Esophagus (tissue), 2 donors: ENCODE results near the gene UBE2F. TPM values are rescaled to one million over a fixed set of nuclear protein-coding genes. Genes with fewer than 3 reads are reported as not detected.

ENCODE experiments used
- H3K27ac ChIP-seq, 2 donors: one replicate each; pipeline ENCODE4 v1.5.1; 2013; ENCODE audit warnings: low read depth in 2 of 2, mild to moderate bottlenecking in 2 of 2, inconsistent platforms in 1 of 2, low read length in 1 of 2, moderate library complexity in 1 of 2
- H3K27me3 ChIP-seq, 2 donors: one replicate each; pipeline ENCODE4 v1.6.1; 2013; ENCODE audit warnings: low read length in 2 of 2, control low read depth in 1 of 2, mild to moderate bottlenecking in 1 of 2; ENCODE audit not compliant: insufficient read depth in 2 of 2, control insufficient read depth in 1 of 2
- H3K36me3 ChIP-seq, 2 donors: one replicate each; pipeline ENCODE4 v1.6.1; 2013; ENCODE audit warnings: low read length in 1 of 2; ENCODE audit not compliant: control insufficient read depth in 2 of 2, insufficient read depth in 2 of 2
- H3K4me1 ChIP-seq, 2 donors: one replicate each; pipeline ENCODE4 v1.6.1; 2013; ENCODE audit warnings: low read length in 1 of 2; ENCODE audit not compliant: control insufficient read depth in 2 of 2, insufficient read depth in 2 of 2
- H3K4me3 ChIP-seq, 2 donors: one replicate each; pipeline ENCODE4 v1.5.1; 2013; ENCODE audit warnings: low read length in 2 of 2, mild to moderate bottlenecking in 2 of 2, low read depth in 1 of 2, moderate library complexity in 1 of 2
- H3K9me3 ChIP-seq, 2 donors: one replicate each; pipeline ENCODE4 v1.6.1; 2013; ENCODE audit warnings: mild to moderate bottlenecking in 2 of 2, low read depth in 1 of 2, low read length in 1 of 2, moderate library complexity in 1 of 2; ENCODE audit not compliant: control insufficient read depth in 2 of 2, insufficient read depth in 1 of 2
- WGBS, 2 donors: extraction: QIAGEN DNeasy Blood & Tissue Kit; methylation state at CpG; one replicate each; pipeline ENCODE4 v1.1.7; 2013; 5-methylcytosine and 5-hydroxymethylcytosine counted together
- polyA plus RNA-seq, 2 donors: library from polyadenylated mRNA; stranded (reverse); fragments of 200-250 nt; gene quantifications; one replicate each; pipeline ENCODE4 v1.2.3, GENCODE V29; 2013
- donor health status: healthy with polysubstance abuse.
- donor health status: Bipolar disorder and iron deficiency.

The UBE2F gene
- polyA plus RNA-seq, 2 donors, result 45.5 to 52.3 TPM

GRCh38 chr2:238085899-238086298, 119.1 kb downstream of the UBE2F start:
- Histone ChIP-seq H3K27ac (no peak overlapping the region), H3K27me3 (no peaks in the 10 kb centered on the region), H3K36me3 (peaks cover 0 to 16% of the 10 kb centered on the region in 2 donors), H3K4me1 (no peaks in the 10 kb centered on the region), H3K9me3 (no peaks in the 10 kb centered on the region), H3K4me3 (no peak overlapping the region)
- 92 to 96% methylated on average over 3 of the region's 3 CpGs for WGBS, 2 donors

- Histone ChIP-seq H3K27ac (no peak overlapping the region), H3K36me3 (peaks cover 0 to 12% of the 10 kb centered on the region in 2 donors), H3K4me3 (no peak overlapping the region), H3K27me3 (no peaks in the 10 kb centered on the region), H3K4me1 (no peaks in the 10 kb centered on the region), H3K9me3 (no peaks in the 10 kb centered on the region)
- WGBS, 2 donors, result 73 to 78% methylated on average over 2 of the region's 2 CpGs
These were observed 120.4 kb downstream of the UBE2F start for GRCh38 chr2:238087211-238087610.

- Histone ChIP-seq H3K36me3 (peaks cover 0 to 5% of the 10 kb centered on the region in 2 donors), H3K4me1 (no peaks in the 10 kb centered on the region)
- 88 to 91% methylated on average over 4 of the region's 4 CpGs for WGBS, 2 donors
These were observed 124.1 kb downstream of the UBE2F start for GRCh38 chr2:238090887-238091286.

GRCh38 chr2:238091436-238092060, 124.7 kb downstream of the UBE2F start:
- H3K9me3 ChIP-seq, result no peaks in the 10 kb centered on the region
- H3K27ac ChIP-seq, result no peak overlapping the region
- H3K4me1 ChIP-seq, result no peaks in the 10 kb centered on the region
- peaks cover 0 to 5% of the 10 kb centered on the region in 2 donors for H3K36me3 ChIP-seq
- 95 to 96% methylated on average over 16 of the region's 16 CpGs for WGBS, 2 donors
- H3K27me3 ChIP-seq, result no peaks in the 10 kb centered on the region
- no peak overlapping the region for H3K4me3 ChIP-seq

More at GRCh38 chr2:238090887-238091286, 124.1 kb downstream of the UBE2F start:
- H3K27ac ChIP-seq, result no peak overlapping the region
- no peaks in the 10 kb centered on the region for H3K27me3 ChIP-seq
- no peaks in the 10 kb centered on the region for H3K9me3 ChIP-seq
- no peak overlapping the region for H3K4me3 ChIP-seq

Other genes with a start within 250 kb of the UBE2F start
- under 1 TPM; 0.24 to 0.37 TPM for gene RBM44, start 168.2 kb upstream of the UBE2F start, polyA plus RNA-seq
- gene RAMP1, start 107.4 kb upstream of the UBE2F start, polyA plus RNA-seq, result 1 to 10 TPM; 4.0 to 7.5 TPM
- 1 to 10 TPM; 6.3 to 6.6 TPM for gene SCLY, start 94.0 kb downstream of the UBE2F start, polyA plus RNA-seq
- gene ESPNL, start 133.3 kb downstream of the UBE2F start, polyA plus RNA-seq, result under 1 TPM; 0.09 to 0.12 TPM
- under 1 TPM; 0.21 to 0.24 TPM for gene KLHL30, start 171.7 kb downstream of the UBE2F start, polyA plus RNA-seq
- under 1 TPM; 0.06 to 0.38 TPM for gene ERFE, start 192.0 kb downstream of the UBE2F start, polyA plus RNA-seq
- gene ILKAP, start 236.7 kb downstream of the UBE2F start, polyA plus RNA-seq, result 10 to 100 TPM; 36.7 to 41.4 TPM